ENCODE results near the gene SYNPO2. TPM values are rescaled to one million over a fixed set of nuclear protein-coding genes. Genes with fewer than 3 reads are reported as not detected.
"Not testable (repeated sequence)": the region's sequence is repeated elsewhere in the genome, so short reads cannot be mapped to it uniquely, and the experiment has no call there.

Gene SYNPO2
- total and polyA plus RNA-seq, 2 of the 8 experiments (the other 6 are each of a cell fraction or from before 2014, with no cell fraction given): 0.50 to 4.2 TPM

GRCh38 chr4:118878507-118878906 is 10.1 kb upstream of the SYNPO2 start:
- not testable (repeated sequence) for H4K20me1 ChIP-seq (replicated peaks in 1 of 2; ENCODE audit: control insufficient read depth in 1 of 2, insufficient read depth in 2 of 2, low read length in 2 of 2); H3K79me1 ChIP-seq (ENCODE audit: low read depth, low read length); H3K4me3 ChIP-seq (ENCODE audit: extremely low read depth in 1 of 4, insufficient read depth in 2 of 4, low read depth in 3 of 4, low read length in 4 of 4); H3K27ac ChIP-seq (ENCODE audit: low read depth, low read length); H3K4me1 ChIP-seq (replicated peaks in 1 of 4; ENCODE audit: control insufficient read depth in 3 of 4, insufficient read depth in 4 of 4, low read length in 3 of 4); H2BK15ac ChIP-seq (ENCODE audit: low read length); H3K27me3 ChIP-seq (replicated peaks in 1 of 4; ENCODE audit: control insufficient read depth in 3 of 4, extremely low read depth in 1 of 4, insufficient read depth in 3 of 4, low read length in 3 of 4); H2BK5ac ChIP-seq (ENCODE audit: low read depth, low read length); H4K5ac ChIP-seq (ENCODE audit: insufficient read length, low read depth, low read length); H3K79me2 ChIP-seq (ENCODE audit: control insufficient read depth in 1 of 2, insufficient read depth in 2 of 2, low read length in 2 of 2); H2AFZ ChIP-seq (ENCODE audit: low read length); H3K4ac ChIP-seq (replicated peaks; ENCODE audit: insufficient read length, low read depth, low read length); H3K14ac ChIP-seq (ENCODE audit: insufficient read length); H2BK12ac ChIP-seq (ENCODE audit: low read depth, low read length); H3K23ac ChIP-seq (ENCODE audit: insufficient read length); H4K91ac ChIP-seq (replicated peaks; ENCODE audit: insufficient read length, low read length); H3K9me3 ChIP-seq (ENCODE audit: insufficient read depth in 2 of 2, low read depth in 1 of 2, low read length in 1 of 2); H2BK120ac ChIP-seq (replicated peaks; ENCODE audit: low read depth, low read length); H3K18ac ChIP-seq (ENCODE audit: extremely low read depth, low read length); H3K36me3 ChIP-seq (ENCODE audit: control insufficient read depth in 2 of 4, insufficient read depth in 4 of 4, low read length in 3 of 4); DNase-seq (ENCODE audit: low read depth in 1 of 2, low spot score in 2 of 2); H3K9ac ChIP-seq (replicated peaks in 1 of 4; ENCODE audit: extremely low read depth in 1 of 4, low read depth in 3 of 4, low read length in 3 of 4); H2BK20ac ChIP-seq (ENCODE audit: low read length); H2AK5ac ChIP-seq (ENCODE audit: low read depth, low read length); H3K23me2 ChIP-seq (ENCODE audit: low read depth, low read length); H3K4me2 ChIP-seq (ENCODE audit: insufficient read depth in 1 of 2, low read depth in 2 of 2, low read length in 2 of 2); H3K56ac ChIP-seq (replicated peaks; ENCODE audit: insufficient read length, low read depth, low read length); H4K8ac ChIP-seq (ENCODE audit: extremely low read depth, insufficient read depth, low read length); FAIRE-seq
- POLR2A ChIA-PET (ENCODE audit: partially characterized antibody): interaction anchor here (0.6 to 1.8 kb wide), 2 partner anchors 11 to 125 kb away, joined by 3 to 4 read pairs; partner anchors contain the start of gene SYNPO2
- CTCF ChIA-PET (ENCODE audit: partially characterized antibody): interaction anchor here (0.8 to 1.8 kb wide), 5 partner anchors 11 to 132 kb away, joined by 3 to 5 read pairs (median 3); no protein-coding TSS in a partner anchor
- 93% methylated on average over 9 of the region's 9 CpGs; no CpG with 5 or more reads in 1 of the 2 experiments for WGBS, 2 experiments (ENCODE audit: extremely low coverage in 1 of 2, insufficient coverage in 1 of 2, insufficient read length in 1 of 2, insufficient replicate concordance in 2 of 2, low coverage in 1 of 2, low lambda C conversion rate in 2 of 2, missing lambda C conversion rate in 1 of 2)

Measured in H1 (cell line).